ENCODE data around the gene CD96. TPM values are rescaled to one million over a fixed set of nuclear protein-coding genes. Genes with fewer than 3 reads are reported as not detected.
"Not testable (repeated sequence)": the region's sequence is repeated elsewhere in the genome, so short reads cannot be mapped to it uniquely, and the experiment has no call there.

Gene CD96
- total RNA-seq, 2 experiments from 2014 or later: 37.9 to 39.0 TPM

- ChIA-PET POLR2A (interaction anchor here (1.1 kb wide), 1 partner anchor 30 kb away, joined by 4 read pairs; no protein-coding TSS in a partner anchor), CTCF (interaction anchor here (0.6 to 7.4 kb wide), 8 partner anchors 15 to 1656 kb away, joined by 3 to 128 read pairs (median 22); partner anchors contain the start of gene ZBED2)
- DNase-seq: no peak
- Mint-ChIP-seq H3K27ac (peak overlapping the region; percentile 92), H3K4me3 (no peak overlapping the region), H3K4me1 (ENCODE audit: low read depth) (peaks cover 53% of the 10 kb centered on the region), H3K9me3 (no peaks in the 10 kb centered on the region), H3K36me3 (peaks cover 8% of the 10 kb centered on the region), H3K27me3 (no peaks in the 10 kb centered on the region)
- intact Hi-C loops (cut with micrococcal nuclease): loop anchor here (5.0 to 10.0 kb wide), 4 partner anchors 307 to 804 kb away; partner anchors contain the start of genes ABHD10 and GCSAM
Measured at GRCh38 chr3:111618945-111619344, 76.9 kb downstream of the CD96 start.

- no peaks in the 10 kb centered on the region for H3K27me3 Mint-ChIP-seq
- H3K9me3 Mint-ChIP-seq: no peaks in the 10 kb centered on the region
- H3K36me3 Mint-ChIP-seq: peaks cover 5% of the 10 kb centered on the region
- peak overlapping the region; percentile 45 for H3K27ac Mint-ChIP-seq
- peaks cover 44% of the 10 kb centered on the region for H3K4me1 Mint-ChIP-seq (ENCODE audit: low read depth)
- no peak for DNase-seq
- intact Hi-C loops (cut with micrococcal nuclease): loop anchor here (5.0 to 10.0 kb wide), 4 partner anchors 308 to 805 kb away; partner anchors contain the start of genes ABHD10 and GCSAM
- POLR2A ChIA-PET: interaction anchor here (1.1 kb wide), 1 partner anchor 30 kb away, joined by 4 read pairs; no protein-coding TSS in a partner anchor
- H3K4me3 Mint-ChIP-seq: no peak overlapping the region
- CTCF ChIA-PET: interaction anchor here (0.7 to 5.1 kb wide), 5 partner anchors 26 to 71 kb away, joined by 3 to 80 read pairs (median 5); partner anchors contain the start of gene ZBED2
Measured at GRCh38 chr3:111619833-111620232, 77.8 kb downstream of the CD96 start.

- CTCF ChIA-PET: interaction anchor here (1.8 kb wide), 1 partner anchor 43 kb away, joined by 6 read pairs; no protein-coding TSS in a partner anchor
- POLR2A ChIA-PET: no interaction called here
- intact Hi-C loops (cut with micrococcal nuclease): no loop called here
- H3K9me3 Mint-ChIP-seq: no peaks in the 10 kb centered on the region
- peaks cover 13% of the 10 kb centered on the region for H3K36me3 Mint-ChIP-seq
- no peak overlapping the region for H3K27ac Mint-ChIP-seq
- H3K4me1 Mint-ChIP-seq (ENCODE audit: low read depth): peaks cover 27% of the 10 kb centered on the region
- H3K27me3 Mint-ChIP-seq: no peaks in the 10 kb centered on the region
- peak; percentile 70 for DNase-seq
- no peak overlapping the region for H3K4me3 Mint-ChIP-seq
Measured at GRCh38 chr3:111621535-111621934, 79.5 kb downstream of the CD96 start.

- ChIA-PET POLR2A (no interaction called here), CTCF (interaction anchor here (1.7 kb wide), 1 partner anchor 10 kb away, joined by 5 read pairs; no protein-coding TSS in a partner anchor)
- Mint-ChIP-seq H3K4me1 (ENCODE audit: low read depth) (peaks cover 4% of the 10 kb centered on the region), H3K27ac (no peak overlapping the region), H3K27me3 (no peaks in the 10 kb centered on the region), H3K4me3 (no peak overlapping the region), H3K9me3 (peaks cover 16% of the 10 kb centered on the region), H3K36me3 (peaks cover 40% of the 10 kb centered on the region)
- intact Hi-C loops (cut with micrococcal nuclease): no loop called here
- no peak for DNase-seq
Measured at GRCh38 chr3:111627092-111627491, 85.1 kb downstream of the CD96 start.

- POLR2A ChIA-PET, CTCF ChIA-PET: not testable (repeated sequence)
Measured at GRCh38 chr3:111629018-111629417, 87.0 kb downstream of the CD96 start.

GRCh38 chr3:111630638-111631037 is 88.6 kb downstream of the CD96 start:
- H3K4me3 Mint-ChIP-seq; H3K4me1 Mint-ChIP-seq (ENCODE audit: low read depth); CTCF ChIA-PET; DNase-seq; H3K27ac Mint-ChIP-seq; H3K27me3 Mint-ChIP-seq; intact Hi-C loops (cut with micrococcal nuclease); POLR2A ChIA-PET: not testable (repeated sequence)
- Mint-ChIP-seq H3K36me3 (peaks cover 35% of the 10 kb centered on the region), H3K9me3 (peaks cover 16% of the 10 kb centered on the region)

More at GRCh38 chr3:111629018-111629417, 87.0 kb downstream of the CD96 start:
- H3K9me3 Mint-ChIP-seq: peaks cover 16% of the 10 kb centered on the region
- not testable (repeated sequence) for H3K27ac Mint-ChIP-seq; H3K4me3 Mint-ChIP-seq; H3K27me3 Mint-ChIP-seq; H3K4me1 Mint-ChIP-seq (ENCODE audit: low read depth); DNase-seq
- intact Hi-C loops (cut with micrococcal nuclease): loop anchor here (2.0 kb wide), 1 partner anchor 20 kb away; no protein-coding TSS in a partner anchor
- H3K36me3 Mint-ChIP-seq: peaks cover 40% of the 10 kb centered on the region

- H3K4me3 Mint-ChIP-seq: no peak overlapping the region
- no peaks in the 10 kb centered on the region for H3K9me3 Mint-ChIP-seq
- peaks cover 35% of the 10 kb centered on the region for H3K36me3 Mint-ChIP-seq
- H3K27ac Mint-ChIP-seq: no peak overlapping the region
- intact Hi-C loops (cut with micrococcal nuclease): no loop called here
- ChIA-PET POLR2A (no interaction called here), CTCF (no interaction called here)
- DNase-seq: no peak
- H3K4me1 Mint-ChIP-seq (ENCODE audit: low read depth): no peaks in the 10 kb centered on the region
- no peaks in the 10 kb centered on the region for H3K27me3 Mint-ChIP-seq
Measured at GRCh38 chr3:111635403-111635802, 93.4 kb downstream of the CD96 start.

- intact Hi-C loops (cut with micrococcal nuclease): no loop called here
- H3K4me3 Mint-ChIP-seq: no peak overlapping the region
- CTCF ChIA-PET: interaction anchor here (1.0 kb wide), 1 partner anchor 20 kb away, joined by 3 read pairs; no protein-coding TSS in a partner anchor
- H3K27ac Mint-ChIP-seq: no peak overlapping the region
- H3K4me1 Mint-ChIP-seq (ENCODE audit: low read depth): no peaks in the 10 kb centered on the region
- no peaks in the 10 kb centered on the region for H3K27me3 Mint-ChIP-seq
- no peaks in the 10 kb centered on the region for H3K9me3 Mint-ChIP-seq
- peaks cover 39% of the 10 kb centered on the region for H3K36me3 Mint-ChIP-seq
- no peak for DNase-seq
- POLR2A ChIA-PET: no interaction called here
Measured at GRCh38 chr3:111636366-111636885, 94.4 kb downstream of the CD96 start.

- peaks cover 55% of the 10 kb centered on the region for H3K36me3 Mint-ChIP-seq
- CTCF ChIA-PET: no interaction called here
- H3K4me3 Mint-ChIP-seq: no peak overlapping the region
- H3K9me3 Mint-ChIP-seq: peaks cover 22% of the 10 kb centered on the region
- H3K4me1 Mint-ChIP-seq (ENCODE audit: low read depth): no peaks in the 10 kb centered on the region
- H3K27me3 Mint-ChIP-seq: no peaks in the 10 kb centered on the region
- no peak overlapping the region for H3K27ac Mint-ChIP-seq
- no peak for DNase-seq
- intact Hi-C loops (cut with micrococcal nuclease): no loop called here
- POLR2A ChIA-PET: interaction anchor here (1.0 kb wide), 1 partner anchor 11 kb away, joined by 3 read pairs; no protein-coding TSS in a partner anchor
Measured at GRCh38 chr3:111639316-111639715, 97.3 kb downstream of the CD96 start.

- CTCF ChIA-PET: interaction anchor here (1.5 kb wide), 1 partner anchor 108 kb away, joined by 3 read pairs; no protein-coding TSS in a partner anchor
- Mint-ChIP-seq H3K27ac (peak overlapping the region; percentile 29), H3K27me3 (no peaks in the 10 kb centered on the region), H3K36me3 (peaks cover 60% of the 10 kb centered on the region), H3K4me1 (ENCODE audit: low read depth) (peaks cover 19% of the 10 kb centered on the region), H3K4me3 (no peak overlapping the region), H3K9me3 (peaks cover 2% of the 10 kb centered on the region)
- DNase-seq: no peak
- POLR2A ChIA-PET: no interaction called here
- intact Hi-C loops (cut with micrococcal nuclease): loop anchor here (2.0 kb wide), 1 partner anchor 20 kb away; no protein-coding TSS in a partner anchor
Measured at GRCh38 chr3:111648991-111649579, 107.1 kb downstream of the CD96 start.

- Mint-ChIP-seq H3K27me3 (no peaks in the 10 kb centered on the region), H3K36me3 (peaks cover 58% of the 10 kb centered on the region), H3K9me3 (no peaks in the 10 kb centered on the region), H3K4me1 (ENCODE audit: low read depth) (peaks cover 19% of the 10 kb centered on the region), H3K27ac (no peak overlapping the region), H3K4me3 (no peak overlapping the region)
- intact Hi-C loops (cut with micrococcal nuclease): no loop called here
- ChIA-PET POLR2A (no interaction called here), CTCF (no interaction called here)
- DNase-seq: no peak
Measured at GRCh38 chr3:111650378-111651275, 108.6 kb downstream of the CD96 start.
